Retinal pigment epithelial cell (primary cell): ENCODE results near the gene BACE1-AS.
"Not testable (repeated sequence)": the region's sequence is repeated elsewhere in the genome, so short reads cannot be mapped to it uniquely, and the experiment has no call there.

Experiments used
- DNase-seq: peaks from one replicate; pipeline ENCODE4 v3.0.0-alpha.2; 2010; ENCODE audit warnings: low read depth
- H3K4me3 ChIP-seq: 2 replicates; pipeline ENCODE4 v1.5.1; 2011; ENCODE audit warnings: mild to moderate bottlenecking, low read length, control low read depth, moderate library complexity
- TF ChIP-seq, protein P1 (sequence below): conservative IDR thresholded peaks from 2 replicates; pipeline ENCODE4 v1.5.1; 2011; ENCODE audit warnings: low read depth, low read length, control low read depth, inconsistent platforms

BACE1-AS gene

DNA sequence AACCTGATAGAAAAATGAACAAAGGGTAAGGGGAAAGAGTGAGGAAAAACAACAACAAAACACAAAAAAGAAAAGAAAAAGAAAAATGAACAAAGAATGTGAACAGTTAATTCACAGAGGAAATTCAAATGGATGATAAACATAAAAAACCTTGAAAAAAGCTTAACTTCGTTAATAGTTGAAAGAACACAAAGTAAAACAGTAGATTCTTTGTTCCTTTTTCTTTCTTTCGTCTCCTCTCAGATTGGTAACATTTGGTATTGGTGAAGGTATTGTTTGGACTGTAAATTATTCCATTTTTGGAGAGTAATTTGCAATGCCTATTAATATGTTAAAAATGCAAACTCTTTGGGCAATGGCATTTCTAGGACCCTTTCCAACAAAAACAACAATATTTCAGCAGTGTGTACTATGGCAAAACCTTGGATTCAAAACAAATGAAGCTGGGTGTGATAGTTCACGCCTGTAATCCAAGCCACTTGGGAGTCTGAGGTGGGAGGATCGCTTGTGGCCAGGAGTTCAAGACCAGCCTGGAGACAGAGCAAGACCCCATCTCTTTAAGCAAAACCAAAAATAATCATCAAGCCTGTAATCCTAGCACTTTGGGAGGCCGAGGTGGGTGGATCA, 28.2 kb downstream of the BACE1-AS start:
- TF ChIP-seq, protein P1, sequence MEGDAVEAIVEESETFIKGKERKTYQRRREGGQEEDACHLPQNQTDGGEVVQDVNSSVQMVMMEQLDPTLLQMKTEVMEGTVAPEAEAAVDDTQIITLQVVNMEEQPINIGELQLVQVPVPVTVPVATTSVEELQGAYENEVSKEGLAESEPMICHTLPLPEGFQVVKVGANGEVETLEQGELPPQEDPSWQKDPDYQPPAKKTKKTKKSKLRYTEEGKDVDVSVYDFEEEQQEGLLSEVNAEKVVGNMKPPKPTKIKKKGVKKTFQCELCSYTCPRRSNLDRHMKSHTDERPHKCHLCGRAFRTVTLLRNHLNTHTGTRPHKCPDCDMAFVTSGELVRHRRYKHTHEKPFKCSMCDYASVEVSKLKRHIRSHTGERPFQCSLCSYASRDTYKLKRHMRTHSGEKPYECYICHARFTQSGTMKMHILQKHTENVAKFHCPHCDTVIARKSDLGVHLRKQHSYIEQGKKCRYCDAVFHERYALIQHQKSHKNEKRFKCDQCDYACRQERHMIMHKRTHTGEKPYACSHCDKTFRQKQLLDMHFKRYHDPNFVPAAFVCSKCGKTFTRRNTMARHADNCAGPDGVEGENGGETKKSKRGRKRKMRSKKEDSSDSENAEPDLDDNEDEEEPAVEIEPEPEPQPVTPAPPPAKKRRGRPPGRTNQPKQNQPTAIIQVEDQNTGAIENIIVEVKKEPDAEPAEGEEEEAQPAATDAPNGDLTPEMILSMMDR, result no peak
- H3K4me3 ChIP-seq, result no peak overlapping the region
- peak; percentile 15 for DNase-seq

DNA sequence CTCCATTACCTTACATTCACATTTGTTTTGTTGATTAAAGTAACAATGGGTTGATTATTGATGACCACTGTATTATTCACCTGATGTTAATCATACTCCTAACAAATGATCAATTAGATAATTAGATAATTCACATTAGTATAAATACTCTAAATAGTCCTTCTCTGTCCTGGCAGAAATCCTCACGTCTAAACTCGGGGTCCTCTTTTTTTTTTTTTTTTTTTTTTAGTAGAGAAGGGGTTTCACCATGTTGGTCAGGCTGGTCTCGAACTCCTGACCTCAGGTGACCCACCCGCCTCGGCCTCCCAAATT, 36.1 kb downstream of the BACE1-AS start:
- H3K4me3 ChIP-seq, result peak overlapping the region; percentile 84
- not testable (repeated sequence) for DNase-seq

DNA sequence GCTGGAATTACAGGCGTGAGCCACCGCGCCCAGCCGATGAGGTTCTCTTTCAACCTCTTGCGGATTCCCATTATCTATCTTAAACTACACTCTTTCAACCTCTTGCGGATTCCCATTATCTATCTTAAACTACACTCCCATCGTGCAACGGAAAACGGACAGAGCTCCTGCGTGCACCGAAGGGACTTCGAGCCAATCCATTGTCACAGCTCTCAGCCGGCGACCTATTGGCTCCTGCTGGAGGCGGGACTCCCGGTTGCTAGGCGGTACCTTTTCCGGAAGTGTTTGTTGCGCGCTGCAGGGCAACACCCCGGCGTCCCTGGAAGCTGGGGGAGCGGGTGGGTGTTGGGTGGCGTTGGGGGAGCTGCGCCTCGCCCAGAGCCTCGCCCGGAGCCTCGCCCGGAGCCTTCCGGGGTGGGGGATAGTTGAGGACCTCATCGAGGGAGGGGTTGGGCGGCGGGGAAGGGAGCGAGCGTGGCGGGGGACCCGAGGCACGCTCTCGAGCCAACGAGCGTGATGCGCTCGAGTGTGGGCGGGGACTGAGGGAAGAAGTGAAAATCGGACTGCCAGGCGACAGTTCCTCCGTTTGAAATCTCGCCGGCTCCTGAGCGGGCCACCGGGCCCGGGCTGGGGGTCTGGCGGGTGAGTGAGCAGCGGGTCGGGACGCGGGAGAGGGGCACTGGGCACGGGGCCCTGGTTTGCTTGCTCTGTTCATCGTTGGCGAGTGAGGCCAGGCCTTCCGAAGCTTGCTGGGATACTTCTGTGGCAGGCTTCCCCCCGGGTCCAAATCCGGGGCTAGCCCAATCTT, 36.6 kb downstream of the BACE1-AS start, which contains the start of gene CEP164:
Gene CEP164, plus strand, starts transcription at position 288 of the 808 bp plus-strand sequence. CDS start 10,733 bp downstream, outside the sequence.
- TF ChIP-seq, protein P1, result no peak
- peak within 1 kb of the TSS; percentile 84 for H3K4me3 ChIP-seq
- DNase-seq, result peak; percentile 87

DNA sequence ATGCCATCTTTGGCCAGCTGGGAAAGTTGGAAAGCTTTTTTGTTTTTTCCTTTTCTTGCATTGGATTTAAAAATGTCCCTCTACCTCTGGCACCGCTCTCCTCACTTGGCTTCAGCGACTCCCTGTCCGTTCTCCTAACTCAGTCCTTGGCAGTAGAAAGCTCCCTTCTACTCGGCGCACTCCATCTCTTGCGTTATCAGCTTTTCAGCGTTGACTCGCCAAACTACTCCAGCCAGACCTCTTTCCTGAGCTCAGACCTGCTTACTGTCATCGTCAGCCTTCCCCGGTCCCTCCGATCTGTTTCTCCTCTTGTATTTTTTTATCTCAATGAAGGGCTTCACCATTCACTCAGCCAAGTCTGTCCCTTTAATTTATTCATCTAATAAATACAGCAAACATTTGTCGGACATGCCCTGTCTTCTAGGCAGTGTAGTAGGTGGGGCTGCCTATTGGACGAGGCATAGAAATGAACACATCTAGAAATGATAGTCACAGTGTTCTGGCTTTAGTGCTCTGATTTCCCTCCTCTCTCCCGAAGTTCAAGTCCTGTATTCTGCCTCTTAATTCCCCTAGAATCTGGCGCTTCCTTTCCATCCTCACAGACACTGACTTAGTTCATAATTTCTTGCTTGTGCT, 37.3 kb downstream of the BACE1-AS start:
- peak; percentile 21 for DNase-seq
- H3K4me3 ChIP-seq, result peak overlapping the region; percentile 84
- TF ChIP-seq, protein P1, result no peak

DNA sequence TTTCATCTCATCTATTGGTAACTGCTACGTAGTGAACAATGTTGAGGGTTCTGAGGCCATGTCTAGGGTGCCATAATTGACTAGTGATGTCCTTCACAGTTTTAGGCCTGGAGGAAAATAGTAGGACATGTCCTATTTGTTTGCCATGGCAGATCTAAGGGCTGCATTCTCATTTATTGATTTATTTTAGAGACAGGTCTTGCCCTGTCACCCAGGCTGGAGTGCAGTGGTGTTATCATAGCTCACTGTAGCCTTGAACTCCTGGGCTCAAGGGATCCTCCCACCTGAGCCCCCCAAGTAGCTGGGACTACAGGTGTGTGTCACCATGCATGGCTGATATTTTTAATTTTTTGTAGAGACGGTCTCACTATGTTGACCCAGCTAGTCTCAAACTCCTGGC, 41.7 kb downstream of the BACE1-AS start:
- no peak for DNase-seq
- no peak overlapping the region for H3K4me3 ChIP-seq
- TF ChIP-seq, protein P1, result no peak

DNA sequence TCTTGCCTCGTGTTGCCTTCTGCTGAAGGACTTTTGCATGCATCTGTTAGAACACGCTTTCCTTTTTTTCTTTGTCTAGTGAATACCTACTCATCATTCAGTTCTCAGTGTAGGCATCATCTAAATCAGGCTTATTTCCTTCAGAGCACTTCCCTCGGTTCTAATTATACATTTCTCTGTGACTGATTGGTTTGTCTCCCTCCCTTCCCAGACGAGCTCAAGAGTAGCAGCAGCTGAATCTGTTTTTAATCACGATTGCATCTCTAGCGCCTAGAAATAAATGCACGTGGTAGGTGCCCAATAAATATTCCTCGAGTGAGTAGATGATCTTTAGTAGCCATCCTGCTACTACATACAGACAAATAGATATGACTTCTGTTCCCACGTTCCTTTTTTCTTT, 42.8 kb downstream of the BACE1-AS start:
- H3K4me3 ChIP-seq, result no peak overlapping the region
- no peak for DNase-seq
- TF ChIP-seq, protein P1, result no peak

DNA sequence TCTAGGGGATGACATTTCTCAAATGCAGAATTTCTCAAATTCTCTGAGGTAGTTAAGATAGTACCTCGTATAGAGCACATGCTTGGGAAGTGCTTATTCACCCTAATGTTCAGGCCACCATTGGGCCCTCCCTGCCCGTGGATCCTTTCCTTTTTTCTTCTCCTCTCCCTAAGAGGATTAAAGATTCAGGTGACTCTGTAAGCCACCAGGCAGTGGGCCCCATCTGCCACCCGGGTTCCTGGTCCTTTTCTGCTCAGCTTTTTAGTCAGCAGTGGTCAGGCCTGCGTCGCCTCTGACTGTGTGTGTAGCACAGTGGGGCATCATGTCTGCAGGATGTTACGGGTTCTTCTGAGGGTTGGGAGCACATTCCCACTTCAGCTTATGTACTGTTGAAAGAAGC, 43.8 kb downstream of the BACE1-AS start:
- TF ChIP-seq, protein P1, result no peak
- no peak overlapping the region for H3K4me3 ChIP-seq
- DNase-seq, result peak; percentile 29
